ENCODE data around the gene PPP1CC.
"Not testable (repeated sequence)": the region's sequence is repeated elsewhere in the genome, so short reads cannot be mapped to it uniquely, and the experiment has no call there.

The PPP1CC gene

DNA sequence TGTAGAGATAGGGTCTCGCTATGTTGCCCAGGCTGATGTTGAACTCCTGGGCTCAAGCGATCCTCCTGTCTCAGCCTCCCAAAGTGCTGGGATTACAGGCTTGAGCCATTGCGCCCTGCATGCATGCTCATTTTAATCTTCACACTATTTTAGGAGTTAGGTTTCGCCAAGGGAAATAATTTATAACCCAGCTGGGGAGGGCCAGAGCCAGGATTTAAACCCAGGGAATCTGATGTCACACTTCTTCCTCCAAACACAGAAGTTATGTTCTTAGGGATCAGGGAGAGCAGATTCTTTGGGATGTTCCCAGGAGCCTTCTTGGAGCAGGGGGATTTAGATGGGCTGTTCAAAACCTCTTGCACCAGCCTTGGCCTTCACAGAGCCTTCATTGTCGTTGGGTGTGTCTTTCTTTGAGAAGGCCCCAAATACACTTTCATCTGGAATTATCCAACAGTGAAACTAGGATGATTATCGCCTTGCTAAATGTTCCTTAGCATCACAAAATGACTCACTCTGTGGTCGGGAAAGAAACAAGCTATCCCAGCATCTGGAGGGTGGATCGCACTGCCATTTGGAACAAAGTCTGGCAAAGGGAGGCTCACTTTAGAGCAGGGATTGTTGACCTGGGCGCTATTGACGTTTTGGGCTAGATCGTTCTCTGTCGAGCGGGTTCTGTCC is 8.2 kb upstream of the PPP1CC start:
- DNase-seq: no peak

DNA sequence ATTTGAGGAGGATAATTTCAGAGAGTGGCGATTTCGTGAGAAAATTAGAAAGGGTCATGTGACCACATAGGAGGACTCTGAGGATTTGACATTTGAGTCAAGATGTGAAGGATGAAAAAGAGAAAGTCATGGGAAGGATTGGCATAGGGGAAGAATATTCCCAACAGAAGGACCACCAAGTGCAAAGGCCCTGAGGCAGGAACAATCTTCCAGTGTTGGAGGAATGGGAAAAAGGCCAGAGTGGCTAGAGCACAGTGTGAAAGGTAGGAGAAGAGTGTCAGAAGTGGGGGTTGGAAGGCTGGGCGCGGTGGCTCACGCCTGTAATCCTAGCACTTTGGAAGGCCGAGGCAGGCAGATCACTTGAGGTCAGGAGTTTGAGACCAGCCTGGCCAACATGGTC is 3.9 kb upstream of the PPP1CC start:
- no peak for DNase-seq

DNA sequence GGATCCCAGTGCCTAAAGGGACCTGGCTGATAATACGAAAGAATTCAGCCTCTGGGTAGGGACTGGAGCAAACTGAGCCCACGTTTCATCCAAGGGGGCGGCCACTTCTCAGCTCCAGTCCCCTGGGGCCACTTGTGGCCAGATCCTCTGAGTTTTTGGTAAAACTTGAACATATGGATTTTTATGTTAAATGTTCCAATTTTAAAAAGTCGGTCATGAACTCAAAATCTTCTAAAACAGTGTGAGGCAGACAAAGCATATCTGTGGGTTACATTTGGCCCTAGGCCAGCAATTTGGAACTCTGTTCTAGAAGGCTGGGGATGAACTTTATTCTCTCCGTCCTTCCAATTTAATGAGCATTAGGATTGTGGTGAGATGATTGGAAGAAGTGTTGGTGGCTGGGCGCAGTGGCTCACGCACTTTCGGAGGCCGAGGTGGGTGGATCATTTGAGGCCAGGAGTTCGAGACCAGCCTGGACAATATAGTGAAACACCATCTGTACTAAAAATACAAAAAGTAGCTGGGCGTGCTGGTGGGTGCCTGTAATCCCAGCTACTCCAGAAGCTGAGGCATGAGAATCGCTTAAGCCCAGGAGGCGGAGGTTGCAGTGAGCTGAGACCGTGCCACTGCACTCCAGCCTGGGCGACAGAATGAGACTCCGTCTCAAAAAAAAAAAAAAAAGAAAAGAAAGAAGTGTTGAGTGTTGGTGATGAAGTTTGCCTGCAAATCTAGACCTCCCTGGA is 3.0 kb upstream of the PPP1CC start:
- no peak for DNase-seq

DNA sequence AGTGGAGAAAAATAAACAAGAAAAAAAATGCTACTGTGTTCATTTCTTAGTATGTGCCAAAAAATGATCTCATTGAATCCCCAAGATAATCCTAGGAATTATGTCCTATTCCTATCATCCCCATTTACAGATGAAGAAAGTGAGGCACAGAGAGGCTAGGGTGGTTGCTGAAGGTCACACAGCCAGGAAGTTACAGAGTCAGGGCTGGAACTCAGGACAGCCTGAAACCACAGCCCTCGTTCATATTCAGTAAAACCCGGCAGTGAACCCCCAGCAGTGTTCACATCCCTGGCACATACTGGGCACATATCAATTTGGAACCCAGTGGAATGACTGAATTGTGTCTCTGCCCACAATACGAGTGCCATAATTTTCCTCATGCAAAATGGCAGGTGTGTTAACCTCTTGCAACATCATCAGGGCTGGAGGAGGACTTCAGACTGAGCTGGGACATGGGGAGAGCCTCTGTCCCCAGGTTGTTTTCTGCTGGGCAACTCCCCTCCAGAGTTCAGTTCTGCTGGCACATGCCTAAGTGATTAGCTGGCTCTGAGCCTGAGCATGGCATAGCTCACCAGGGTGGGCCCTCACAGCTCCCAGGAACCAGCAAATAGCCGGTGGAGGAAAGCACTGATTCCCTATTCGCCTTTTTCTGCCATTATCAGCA is 2.0 kb upstream of the PPP1CC start:
- DNase-seq: no peak

DNA sequence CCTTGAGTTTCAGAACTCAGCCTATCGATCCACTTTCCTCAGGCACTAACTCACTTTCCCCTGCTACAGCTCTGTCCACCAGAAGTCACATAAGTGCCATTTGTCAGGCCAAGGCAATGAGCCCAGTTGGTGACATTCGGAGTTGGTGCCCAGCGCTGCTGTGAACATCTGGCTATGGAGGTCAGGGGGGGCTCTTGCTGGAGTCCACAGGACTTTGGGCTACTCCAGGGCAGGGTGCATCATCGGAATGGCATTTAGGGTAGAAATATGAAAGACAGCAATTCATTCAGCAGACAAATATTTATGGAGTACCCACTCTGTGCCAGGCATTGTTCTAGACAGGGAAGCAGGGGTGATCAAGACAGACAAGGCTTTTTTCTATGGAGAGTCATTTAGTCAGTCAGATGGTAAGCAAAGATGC is 1.5 kb upstream of the PPP1CC start:
- DNase-seq: no peak

DNA sequence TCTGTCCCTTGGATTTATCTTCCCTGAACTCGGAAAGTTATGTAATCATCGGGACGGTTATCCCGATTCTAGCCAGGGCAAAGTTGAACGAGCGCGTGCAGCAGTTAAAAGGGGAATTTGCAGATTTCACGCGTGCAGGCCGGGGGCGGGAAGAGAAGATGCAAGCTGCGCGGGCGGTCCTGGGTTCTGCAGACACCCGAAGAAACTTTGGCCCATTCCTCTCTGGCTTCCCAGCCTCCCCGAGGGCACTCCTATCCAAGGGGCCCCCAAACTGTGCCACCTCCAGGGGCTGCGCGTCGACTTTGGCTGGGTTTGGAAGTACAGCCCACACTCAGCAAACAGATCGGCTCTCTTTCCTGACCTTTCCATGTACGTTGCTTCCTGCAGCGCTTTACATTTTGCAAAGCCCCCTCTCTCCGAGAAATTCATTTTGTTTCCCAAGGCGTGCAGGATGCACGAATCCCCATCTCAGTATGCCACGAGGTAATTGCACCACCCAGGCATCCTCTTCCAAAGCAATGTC is 941 bp upstream of the PPP1CC start:
- DNase-seq: no peak

DNA sequence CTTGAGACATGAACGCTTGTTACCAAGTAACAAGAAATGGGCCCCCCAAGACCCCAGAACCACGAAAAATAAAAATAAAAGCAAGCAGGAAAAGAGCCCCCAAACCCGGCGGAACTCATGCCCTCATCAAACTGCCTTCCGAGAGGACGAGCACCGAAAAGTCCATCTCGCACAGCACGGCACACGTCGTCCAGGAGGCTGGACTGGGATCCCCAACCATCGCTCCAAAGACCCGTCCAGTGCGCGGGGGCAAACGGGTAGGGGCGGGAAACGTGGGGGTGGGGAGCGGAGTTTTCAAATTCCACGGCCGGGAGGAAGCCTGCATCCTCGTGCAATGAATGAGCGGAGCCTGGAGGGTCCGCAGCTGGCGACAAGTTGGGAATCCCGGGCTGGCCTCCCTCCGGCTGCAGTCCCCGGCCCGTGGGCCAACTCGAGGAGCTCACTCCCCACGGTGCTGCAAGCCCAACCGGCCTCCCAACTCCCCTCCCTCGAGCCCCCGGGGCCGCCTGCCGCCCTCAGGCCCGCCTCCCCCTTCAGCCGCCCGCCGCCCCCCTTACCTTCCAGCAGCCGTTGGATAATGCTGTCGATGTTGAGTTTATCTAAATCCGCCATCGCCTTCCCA is 484 bp downstream of the PPP1CC start:
- no peak for DNase-seq

DNA sequence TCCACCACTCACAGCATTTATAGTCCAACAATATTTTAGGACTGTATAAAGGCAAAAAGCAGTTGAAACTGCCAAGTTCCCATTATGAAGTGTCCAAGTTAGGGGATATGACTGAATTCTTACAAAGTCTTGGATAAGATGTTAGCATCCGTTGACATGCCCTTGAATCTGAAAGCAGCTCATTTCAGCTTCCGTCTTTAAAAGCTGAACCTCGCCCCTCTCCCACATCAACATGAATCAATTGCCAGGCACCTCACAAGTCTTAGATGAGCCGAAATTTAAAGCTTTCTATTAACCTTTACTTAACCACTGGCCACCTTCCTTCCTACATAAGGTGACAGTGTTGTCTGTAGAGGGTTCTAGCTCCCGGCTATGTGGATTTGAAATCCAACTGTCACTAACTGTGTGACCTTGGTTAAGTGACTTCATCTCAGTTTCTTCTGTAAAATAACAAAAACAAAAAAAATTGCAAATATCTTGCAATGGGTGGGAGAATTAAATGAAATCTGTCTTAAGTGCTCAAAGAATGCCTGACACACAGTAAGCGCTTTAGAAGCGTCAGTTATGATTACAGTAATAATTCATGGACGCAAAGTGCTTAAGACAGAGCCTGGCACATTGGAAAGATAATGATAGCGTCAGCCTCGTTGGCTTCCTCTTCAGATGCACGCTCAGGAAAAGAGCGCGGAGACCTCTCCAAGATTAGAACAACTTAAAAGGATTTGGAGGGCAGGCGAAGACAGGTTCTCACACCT is 1.2 kb downstream of the PPP1CC start:
- DNase-seq: peak; percentile 6

DNA sequence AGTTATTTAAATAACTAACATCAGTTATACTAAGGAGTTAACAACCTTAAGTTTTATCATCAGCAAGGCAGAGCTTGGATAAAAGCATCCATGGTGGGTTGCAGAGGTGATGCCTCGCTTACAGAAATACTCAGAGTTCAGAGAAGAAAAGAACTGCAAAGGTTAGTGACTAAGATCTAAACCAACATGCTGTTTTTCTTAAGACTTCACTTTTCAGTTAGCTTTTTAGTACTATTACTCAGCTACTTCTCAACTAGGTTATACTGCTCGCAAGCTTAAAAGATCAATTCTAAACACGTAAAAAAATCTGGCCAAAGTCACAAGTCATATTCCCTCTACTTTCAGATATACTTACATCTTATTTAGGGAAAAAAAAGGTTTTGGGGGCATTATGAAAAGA is 2.8 kb downstream of the PPP1CC start:
- no peak for DNase-seq

DNA sequence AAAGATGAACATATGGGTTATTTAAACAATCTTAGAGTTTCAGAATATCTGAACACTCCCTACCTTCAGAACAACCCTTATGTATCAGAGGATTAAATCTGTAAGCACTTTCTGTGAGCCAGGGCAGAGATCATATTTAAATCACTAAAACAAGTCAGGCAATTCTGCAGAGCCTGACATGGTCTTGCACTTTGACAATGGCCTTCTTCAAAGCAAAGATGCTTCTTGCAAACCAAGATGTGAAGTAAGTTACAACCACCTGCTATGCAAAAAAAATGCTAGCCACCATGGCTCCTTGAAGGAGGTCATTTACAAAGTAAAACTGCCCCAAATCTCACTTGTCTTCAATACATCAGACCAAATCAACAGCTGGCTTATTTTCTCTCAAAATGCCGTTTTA is 3.2 kb downstream of the PPP1CC start:
- no peak for DNase-seq

DNA sequence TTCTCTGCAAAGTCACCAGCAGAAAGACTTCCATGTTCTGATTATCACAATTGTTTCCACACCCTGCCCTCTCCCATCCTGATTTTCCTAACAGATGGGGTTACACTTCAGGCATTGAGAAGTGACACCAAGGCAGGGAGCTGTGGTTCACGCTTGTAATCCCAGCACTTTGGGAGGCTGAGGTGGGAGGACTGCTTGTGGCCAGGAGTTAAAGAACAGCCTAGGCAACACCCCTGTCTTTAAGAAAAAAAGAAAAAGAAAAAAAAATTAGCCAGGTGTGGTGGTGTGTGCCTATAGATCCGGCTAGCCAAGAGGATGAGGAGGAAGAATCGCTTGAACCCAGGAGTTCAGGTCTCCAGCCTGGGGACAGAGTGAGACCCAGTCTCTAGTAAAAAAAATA is 5.2 kb downstream of the PPP1CC start:
- no peak for DNase-seq

DNA sequence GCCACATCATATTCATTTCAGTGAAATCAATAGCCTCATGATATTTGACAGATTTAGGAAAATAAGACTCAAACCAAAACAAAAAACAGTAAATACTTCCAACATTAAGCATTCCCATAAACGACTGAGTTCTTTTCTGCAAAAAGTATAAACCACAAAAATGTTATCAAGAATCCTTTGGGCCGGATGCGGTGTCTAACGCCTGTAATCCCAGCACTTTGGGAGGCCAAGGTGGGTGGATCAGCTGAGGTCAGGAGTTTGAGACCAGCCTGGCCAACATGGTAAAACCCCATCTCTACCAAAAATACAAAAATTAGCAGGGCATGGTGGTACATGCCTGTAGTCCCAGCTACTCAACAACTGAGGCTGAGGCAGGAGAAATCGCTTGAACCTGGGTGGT is 5.7 kb downstream of the PPP1CC start:
- DNase-seq: not testable (repeated sequence)

DNA sequence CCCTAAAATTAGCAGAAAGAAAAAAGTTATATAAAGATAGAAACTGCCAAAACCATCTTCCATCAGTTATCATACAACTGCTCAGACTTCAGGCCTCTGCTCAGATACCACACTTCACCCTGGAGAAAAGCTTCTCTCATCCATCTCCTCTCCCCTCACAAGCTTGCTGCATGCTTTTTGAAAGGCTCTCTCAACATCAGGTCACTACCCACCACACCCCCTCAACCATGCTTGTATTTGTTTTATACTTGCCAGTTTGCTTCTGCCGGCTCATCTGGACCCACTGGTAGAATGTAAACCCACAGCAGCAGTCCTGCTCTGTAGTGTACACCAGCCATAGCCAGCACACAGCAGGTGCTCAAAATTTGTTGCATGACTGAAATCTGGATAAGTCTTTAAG is 8.8 kb downstream of the PPP1CC start:
- no peak for DNase-seq

DNA sequence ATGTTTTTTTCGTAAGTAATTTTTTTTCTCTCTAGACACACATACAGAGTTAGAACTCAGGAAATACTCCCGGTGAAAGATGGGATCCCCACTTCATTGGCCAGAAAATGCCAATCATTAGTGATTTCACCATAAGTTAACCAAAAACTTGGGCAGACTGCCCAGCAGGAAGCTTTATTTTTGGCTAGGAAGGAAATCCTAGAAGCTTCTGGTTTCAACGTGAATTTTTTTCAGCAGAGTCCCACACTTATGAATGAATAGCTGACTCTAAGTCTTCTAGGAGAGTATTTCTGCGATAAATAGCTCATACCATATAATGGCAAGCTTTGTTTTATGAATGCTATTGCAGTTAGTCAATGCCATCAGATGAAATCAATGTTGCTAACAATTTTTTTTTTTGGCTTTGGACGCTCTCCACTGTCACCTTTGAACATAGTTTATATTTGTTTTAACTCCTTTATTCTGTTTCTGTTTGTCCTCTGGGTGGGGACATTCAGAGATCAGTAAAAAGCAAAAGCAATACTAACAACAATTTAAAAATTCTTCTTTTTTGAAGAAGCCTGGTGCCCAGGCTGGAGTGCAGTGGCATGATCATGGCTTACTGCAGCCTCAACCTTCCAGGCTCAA is 9.5 kb downstream of the PPP1CC start:
- DNase-seq: no peak

DNA sequence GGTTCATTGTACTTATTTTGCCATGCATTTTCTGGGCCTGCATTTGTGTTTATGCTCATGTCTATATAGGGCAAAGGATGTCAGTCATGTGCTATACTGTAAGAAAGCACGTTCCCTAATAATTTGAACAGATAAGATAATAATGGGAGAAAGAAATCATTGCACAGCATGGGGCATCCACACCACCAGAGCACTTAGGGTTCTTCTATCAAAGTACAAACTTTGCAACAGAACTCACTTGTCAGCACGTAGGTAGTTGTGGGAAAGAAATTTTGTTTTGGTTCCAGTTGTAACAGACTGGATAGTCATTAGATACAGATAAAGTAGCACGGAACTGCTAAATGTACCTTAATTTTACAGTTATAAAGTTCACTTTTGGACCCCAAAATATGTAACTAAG is 10.1 kb downstream of the PPP1CC start:
- no peak for DNase-seq

DNA sequence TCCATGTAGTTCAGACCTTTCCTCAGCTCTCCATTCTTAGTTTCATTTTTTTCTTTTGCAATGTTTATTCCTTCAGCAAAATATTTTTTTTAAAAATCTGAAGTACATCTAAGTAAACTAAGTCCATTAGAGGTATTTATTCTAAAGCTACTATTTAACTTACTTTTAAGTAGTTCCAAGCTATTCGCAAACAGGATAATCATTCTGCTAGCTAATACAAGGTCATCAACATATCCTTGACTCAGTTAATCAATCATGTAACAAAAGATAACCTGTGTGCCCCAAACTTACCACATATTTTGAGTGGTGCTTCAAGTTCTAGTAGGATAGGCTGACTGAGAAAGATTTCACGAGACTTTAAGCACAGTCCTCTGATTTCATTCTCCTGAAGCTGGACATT is 11.2 kb downstream of the PPP1CC start:
- DNase-seq: no peak

DNA sequence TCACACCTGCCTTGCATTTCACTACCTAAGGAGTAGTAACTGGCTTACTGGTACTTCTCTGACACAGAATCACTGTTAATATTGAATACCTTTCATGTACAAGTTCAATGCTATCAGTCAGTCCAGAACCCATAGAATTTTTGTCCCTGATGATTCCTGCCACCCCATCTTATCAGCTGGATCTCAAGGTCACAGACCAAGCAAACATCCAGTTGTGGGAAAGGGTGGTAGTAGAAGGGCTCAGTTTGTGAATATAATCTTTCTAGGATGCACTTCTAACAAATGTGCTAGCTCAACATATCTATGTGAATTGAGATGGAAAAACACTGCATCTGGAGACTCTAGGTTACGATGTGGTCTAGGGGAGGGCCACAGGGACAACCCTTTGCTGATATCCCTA is 14.1 kb downstream of the PPP1CC start:
- no peak for DNase-seq

DNA sequence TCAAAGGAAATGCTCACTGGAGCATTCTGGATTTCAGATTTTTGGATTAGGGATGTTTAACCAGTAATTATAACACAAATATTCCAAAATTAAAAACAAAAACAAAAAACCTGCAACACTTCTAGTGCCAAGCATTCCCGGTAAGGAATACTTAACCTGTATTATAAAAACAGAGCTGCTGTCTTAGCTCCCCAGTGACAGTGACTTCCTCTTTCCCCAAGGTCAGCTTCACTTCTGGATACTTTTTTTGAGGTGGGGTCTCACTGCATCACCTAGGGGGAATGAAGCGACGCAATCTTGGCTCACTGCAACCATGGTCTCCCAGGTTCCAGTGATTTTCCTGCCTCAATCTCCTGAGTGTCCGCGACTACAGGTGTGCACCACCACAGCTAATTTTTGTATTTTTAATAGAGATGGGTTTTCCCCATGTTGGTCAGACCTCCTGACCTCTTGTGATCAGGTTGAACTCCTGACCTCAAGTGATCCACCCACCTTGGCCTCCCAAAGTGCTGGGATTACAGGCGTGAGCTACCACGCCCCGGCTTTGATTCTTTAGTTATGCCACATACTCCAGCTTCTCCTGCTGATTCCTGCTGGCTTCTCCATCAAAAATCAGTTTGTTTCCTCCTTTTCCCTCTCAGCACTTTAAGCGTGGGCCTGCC is 15.9 kb downstream of the PPP1CC start:
- DNase-seq: no peak

DNA sequence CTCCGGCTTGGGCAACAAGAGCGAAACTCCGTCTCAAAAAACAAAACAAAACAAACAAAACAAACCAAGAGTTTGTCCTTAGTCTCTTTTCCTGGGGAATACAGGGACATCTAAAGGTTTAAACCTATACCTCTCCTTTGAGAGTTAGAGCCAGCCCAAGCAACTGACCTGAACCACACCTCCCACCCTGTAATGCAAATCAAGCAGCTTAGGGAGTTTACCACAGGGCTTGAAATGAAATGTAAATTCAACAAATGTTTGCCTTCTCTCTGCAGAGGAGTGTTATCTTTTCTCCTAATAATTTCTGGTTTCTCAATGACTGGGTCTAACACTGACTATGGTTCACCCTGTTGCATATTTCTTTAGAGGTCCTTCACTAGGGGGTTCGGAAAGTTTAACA is 16.7 kb downstream of the PPP1CC start:
- no peak for DNase-seq

DNA sequence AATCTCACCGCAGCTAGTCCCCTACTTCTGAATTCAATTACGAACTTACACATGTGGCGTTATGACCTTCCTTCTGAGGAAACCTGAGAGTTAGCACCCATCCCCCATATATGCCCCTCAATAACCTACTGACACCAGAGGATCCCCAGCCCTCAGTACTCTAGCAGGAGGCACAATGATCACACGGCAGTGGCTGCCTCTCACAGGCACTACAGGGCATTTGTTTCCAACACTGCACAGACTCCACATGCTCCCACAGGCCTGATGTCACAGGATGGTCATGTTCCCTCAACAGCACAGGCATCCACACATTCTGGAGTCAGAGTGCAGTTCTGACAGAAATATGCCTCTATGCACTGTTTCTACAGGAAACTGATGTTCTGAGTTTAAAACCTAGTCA is 17.4 kb downstream of the PPP1CC start:
- no peak for DNase-seq

DNA sequence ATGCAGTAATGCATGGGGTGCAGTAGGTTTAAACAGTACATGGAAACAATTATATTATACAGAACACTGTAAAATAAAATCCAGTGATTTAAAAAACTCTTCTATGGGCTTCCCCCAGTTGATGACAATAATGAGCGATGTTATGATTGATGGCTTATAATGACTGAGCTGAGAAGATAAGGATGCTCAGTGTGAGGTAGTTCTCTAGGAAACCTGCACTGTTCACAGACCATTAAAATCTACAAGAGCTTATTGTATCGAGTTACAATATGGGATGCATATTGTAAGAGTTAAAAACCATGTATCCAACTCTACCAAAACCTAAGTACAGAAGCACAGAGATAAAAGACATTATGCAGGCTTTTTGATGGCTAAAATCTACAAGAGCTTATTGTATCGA is 19.8 kb downstream of the PPP1CC start:
- not testable (repeated sequence) for DNase-seq

DNA sequence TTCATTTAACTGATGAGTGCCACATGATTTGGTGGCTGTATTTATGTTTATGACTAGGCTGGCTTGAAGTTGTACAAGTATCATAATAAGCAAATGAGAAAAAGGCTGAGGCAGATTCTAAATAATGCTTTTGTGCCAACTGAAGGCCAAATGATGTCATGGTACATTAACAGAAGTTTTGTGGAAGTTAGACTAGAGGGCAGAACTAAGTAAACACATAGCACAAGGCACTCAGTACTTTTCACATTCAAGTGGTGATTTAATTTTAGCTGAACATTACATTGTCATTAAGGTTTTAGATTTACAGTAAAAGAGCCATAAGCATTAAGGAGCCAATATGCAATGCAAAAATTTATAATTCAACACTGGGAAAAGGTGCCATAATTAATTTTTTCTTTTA is 21.1 kb downstream of the PPP1CC start:
- DNase-seq: no peak

Data from NCI-H1436 treated with DMSO at 0.1 percent for 48 hours (cell line).